Muscle of leg (tissue), 11 donors: ENCODE results near the gene DLX1. TPM values are rescaled to one million over a fixed set of nuclear protein-coding genes. Genes with fewer than 3 reads are reported as not detected.

Experiments used
- DNase-seq: peaks from one replicate; pipeline ENCODE4 v3.0.0; 2013
- H3K27ac ChIP-seq: one replicate; pipeline ENCODE4 v1.5.1; 2013; ENCODE audit warnings: mild to moderate bottlenecking, low read length, control low read depth
- H3K27me3 ChIP-seq: one replicate; pipeline ENCODE4 v1.6.1; 2013; ENCODE audit warnings: low read length; ENCODE audit not compliant: control insufficient read depth, insufficient read depth
- H3K36me3 ChIP-seq: one replicate; pipeline ENCODE4 v1.6.1; 2013; ENCODE audit warnings: low read length; ENCODE audit not compliant: control insufficient read depth, insufficient read depth
- H3K4me1 ChIP-seq: one replicate; pipeline ENCODE4 v1.6.1; 2013; ENCODE audit warnings: low read length; ENCODE audit not compliant: control insufficient read depth, insufficient read depth
- H3K4me3 ChIP-seq: one replicate; pipeline ENCODE4 v1.5.1; 2013; ENCODE audit warnings: low read length, control low read depth
- H3K9me3 ChIP-seq: replicated peaks from 2 replicates; pipeline ENCODE4 v1.6.1; 2013; ENCODE audit warnings: low read depth, low read length; ENCODE audit not compliant: control insufficient read depth
- WGBS: methylation state at CpG from one replicate; pipeline ENCODE4 v1.1.5; 2013; ENCODE audit warnings: missing lambda C conversion rate; ENCODE audit not compliant: insufficient coverage; 5-methylcytosine and 5-hydroxymethylcytosine counted together
- polyA plus RNA-seq, 8 donors: library from polyadenylated mRNA; unstranded; fragments of 120-200 nt; gene quantifications; one replicate each; pipeline versions ENCODE4 v1.2.1 to v1.2.3, GENCODE V29; 2013; ENCODE audit warnings: inconsistent platforms in 1 of 8, low replicate concordance in 1 of 8; ENCODE audit not compliant: insufficient read length in 8 of 8, insufficient read depth in 1 of 8
- total RNA-seq: library from RNA; stranded (reverse); fragments of 120-200 nt; gene quantifications from one replicate; pipeline ENCODE4 v1.2.4, GENCODE V29; 2013

The DLX1 gene
- total and polyA plus RNA-seq, 9 donors, result 0.09 to 0.60 (median 0.31) TPM

GRCh38 chr2:172091761-172092566 is 6.7 kb downstream of the DLX1 start:
- 8% methylated on average over 6 of the region's 11 CpGs for WGBS
- Histone ChIP-seq H3K4me1 (peaks cover 40% of the 10 kb centered on the region), H3K9me3 (no peaks in the 10 kb centered on the region), H3K27ac (no peak overlapping the region), H3K4me3 (no peak overlapping the region), H3K36me3 (no peaks in the 10 kb centered on the region), H3K27me3 (peaks cover 98% of the 10 kb centered on the region)
- DNase-seq, result peak; percentile 5

- WGBS, result 4% methylated on average over 12 of the region's 19 CpGs
- Histone ChIP-seq H3K27me3 (peaks cover 98% of the 10 kb centered on the region), H3K4me1 (peaks cover 39% of the 10 kb centered on the region), H3K36me3 (no peaks in the 10 kb centered on the region), H3K27ac (no peak overlapping the region), H3K4me3 (no peak overlapping the region), H3K9me3 (no peaks in the 10 kb centered on the region)
- DNase-seq, result peak; percentile 9
Measured at GRCh38 chr2:172092716-172093415, 7.6 kb downstream of the DLX1 start.

- 17% methylated on average over 2 of the region's 18 CpGs for WGBS
- Histone ChIP-seq H3K27ac (no peak overlapping the region), H3K4me1 (peaks cover 35% of the 10 kb centered on the region), H3K36me3 (no peaks in the 10 kb centered on the region), H3K9me3 (no peaks in the 10 kb centered on the region), H3K27me3 (peaks cover 98% of the 10 kb centered on the region), H3K4me3 (no peak overlapping the region)
- peak; percentile 16 for DNase-seq
Measured at GRCh38 chr2:172093416-172094293, 8.3 kb downstream of the DLX1 start.

- Histone ChIP-seq H3K36me3 (no peaks in the 10 kb centered on the region), H3K4me3 (peak overlapping the region; percentile 35), H3K27ac (no peak overlapping the region), H3K9me3 (no peaks in the 10 kb centered on the region), H3K4me1 (peaks cover 41% of the 10 kb centered on the region), H3K27me3 (peaks cover 98% of the 10 kb centered on the region)
- peak; percentile 16 for DNase-seq
- WGBS, result under 1% methylated on average over 45 of the region's 66 CpGs
Measured at GRCh38 chr2:172094294-172095145, 9.2 kb downstream of the DLX1 start.

- peak overlapping the region; percentile 35 for H3K4me3 ChIP-seq
- no peaks in the 10 kb centered on the region for H3K9me3 ChIP-seq
- under 1% methylated on average over 37 of the region's 51 CpGs for WGBS
- H3K36me3 ChIP-seq, result no peaks in the 10 kb centered on the region
- H3K27me3 ChIP-seq, result peaks cover 98% of the 10 kb centered on the region
- peak; percentile 57 for DNase-seq
- peaks cover 47% of the 10 kb centered on the region for H3K4me1 ChIP-seq
- no peak overlapping the region for H3K27ac ChIP-seq
Measured at GRCh38 chr2:172095146-172095904, 10.0 kb downstream of the DLX1 start.

- no peaks in the 10 kb centered on the region for H3K9me3 ChIP-seq
- no peak overlapping the region for H3K27ac ChIP-seq
- peaks cover 54% of the 10 kb centered on the region for H3K4me1 ChIP-seq
- H3K4me3 ChIP-seq, result no peak overlapping the region
- H3K27me3 ChIP-seq, result peaks cover 98% of the 10 kb centered on the region
- peak; percentile 17 for DNase-seq
- H3K36me3 ChIP-seq, result no peaks in the 10 kb centered on the region
- WGBS, result 2% methylated on average over 21 of the region's 40 CpGs
Measured at GRCh38 chr2:172095905-172096625, 10.8 kb downstream of the DLX1 start.

- Histone ChIP-seq H3K27me3 (peaks cover 100% of the 10 kb centered on the region), H3K4me1 (peaks cover 63% of the 10 kb centered on the region), H3K36me3 (no peaks in the 10 kb centered on the region), H3K4me3 (peak overlapping the region; percentile 7), H3K9me3 (no peaks in the 10 kb centered on the region), H3K27ac (no peak overlapping the region)
- whole genome bisulfite sequencing, result 1% methylated on average over 35 of the region's 55 CpGs
- peak; percentile 56 for DNase-seq
Measured at GRCh38 chr2:172096626-172097547, 11.6 kb downstream of the DLX1 start.

GRCh38 chr2:172097557-172098131 is 12.3 kb downstream of the DLX1 start:
- WGBS, result 49% methylated on average over 9 of the region's 9 CpGs
- Histone ChIP-seq H3K9me3 (no peaks in the 10 kb centered on the region), H3K4me1 (peaks cover 69% of the 10 kb centered on the region), H3K27me3 (peaks cover 100% of the 10 kb centered on the region), H3K36me3 (no peaks in the 10 kb centered on the region), H3K27ac (no peak overlapping the region), H3K4me3 (no peak overlapping the region)
- peak; percentile 2 for DNase-seq
